Measurements from ENCODE around the gene MED13L. TPM values are rescaled to one million over a fixed set of nuclear protein-coding genes. Genes with fewer than 3 reads are reported as not detected.

MED13L gene
- total RNA-seq, 2 donors from 2014 or later, result 55.0 to 64.1 TPM

- Histone ChIP-seq H3K4me3 (no peak overlapping the region), H3K9me3 (no peaks in the 10 kb centered on the region), H3K36me3 (no peaks in the 10 kb centered on the region), H3K4me1 (peaks cover 0 to 35% of the 10 kb centered on the region in 2 donors), H3K27ac (no peak overlapping the region), H3K27me3 (no peaks in the 10 kb centered on the region)
- DNase-seq (ENCODE audit: low spot score), result no peak
- no peak for TF ChIP-seq CTCF (IDR thresholded peaks at IDR 0.05)
Observed at GRCh38 chr12:116216022-116216756, 61.3 kb downstream of the MED13L start.

- no peak overlapping the region for H3K4me3 ChIP-seq
- H3K4me1 ChIP-seq, result peaks cover 0 to 35% of the 10 kb centered on the region in 2 donors
- no peak for TF ChIP-seq CTCF (IDR thresholded peaks at IDR 0.05)
- no peak overlapping the region for H3K27ac ChIP-seq
- no peaks in the 10 kb centered on the region for H3K27me3 ChIP-seq
- no peaks in the 10 kb centered on the region for H3K36me3 ChIP-seq
- DNase-seq (ENCODE audit: low spot score), result no peak
- H3K9me3 ChIP-seq, result no peaks in the 10 kb centered on the region
Observed at GRCh38 chr12:116215023-116215422, 62.5 kb downstream of the MED13L start.

GRCh38 chr12:116213885-116214527 lies 63.5 kb downstream of the MED13L start:
- no peak for DNase-seq (ENCODE audit: low spot score)
- TF ChIP-seq CTCF (IDR thresholded peaks at IDR 0.05), result no peak

GRCh38 chr12:116213014-116213413 lies 64.5 kb downstream of the MED13L start:
- H3K4me1 ChIP-seq, result peaks cover 0 to 32% of the 10 kb centered on the region in 2 donors
- no peaks in the 10 kb centered on the region for H3K36me3 ChIP-seq
- H3K27me3 ChIP-seq, result no peaks in the 10 kb centered on the region
- no peak overlapping the region for H3K27ac ChIP-seq
- no peak overlapping the region for H3K4me3 ChIP-seq
- DNase-seq (ENCODE audit: low spot score), result no peak
- no peaks in the 10 kb centered on the region for H3K9me3 ChIP-seq
- TF ChIP-seq CTCF (IDR thresholded peaks at IDR 0.05), result no peak

More at GRCh38 chr12:116213885-116214527, 63.5 kb downstream of the MED13L start:
- no peaks in the 10 kb centered on the region for H3K27me3 ChIP-seq
- no peak overlapping the region for H3K27ac ChIP-seq
- no peaks in the 10 kb centered on the region for H3K9me3 ChIP-seq
- no peak overlapping the region for H3K4me3 ChIP-seq
- peaks cover 0 to 42% of the 10 kb centered on the region in 2 donors for H3K4me1 ChIP-seq
- H3K36me3 ChIP-seq, result no peaks in the 10 kb centered on the region

GRCh38 chr12:116210762-116211161 lies 66.7 kb downstream of the MED13L start:
- Histone ChIP-seq H3K4me1 (peaks cover 0 to 13% of the 10 kb centered on the region in 2 donors), H3K9me3 (no peaks in the 10 kb centered on the region), H3K27ac (no peak overlapping the region), H3K36me3 (no peaks in the 10 kb centered on the region), H3K27me3 (no peaks in the 10 kb centered on the region), H3K4me3 (no peak overlapping the region)
- TF ChIP-seq CTCF (IDR thresholded peaks at IDR 0.05), result no peak
- DNase-seq (ENCODE audit: low spot score), result no peak

Measured in right atrium auricular region (tissue), 2 donors.